B cell (primary cell): Measurements from ENCODE around the gene TEX52.

Experiments
- CTCF ChIP-seq: fragments of 200-600 bp; IDR thresholded peaks from one replicate; pipeline ENCODE4 v1.8.0; 2022; ENCODE audit warnings: antibody characterized with exemption, mild to moderate bottlenecking
- EZH2 ChIP-seq: IDR thresholded peaks from 2 replicates; pipeline ENCODE4 v1.6.1; 2012; ENCODE audit warnings: borderline replicate concordance, low read depth, mild to moderate bottlenecking, moderate library complexity, low read length; ENCODE audit not compliant: insufficient read depth, poor library complexity, severe bottlenecking

DNA sequence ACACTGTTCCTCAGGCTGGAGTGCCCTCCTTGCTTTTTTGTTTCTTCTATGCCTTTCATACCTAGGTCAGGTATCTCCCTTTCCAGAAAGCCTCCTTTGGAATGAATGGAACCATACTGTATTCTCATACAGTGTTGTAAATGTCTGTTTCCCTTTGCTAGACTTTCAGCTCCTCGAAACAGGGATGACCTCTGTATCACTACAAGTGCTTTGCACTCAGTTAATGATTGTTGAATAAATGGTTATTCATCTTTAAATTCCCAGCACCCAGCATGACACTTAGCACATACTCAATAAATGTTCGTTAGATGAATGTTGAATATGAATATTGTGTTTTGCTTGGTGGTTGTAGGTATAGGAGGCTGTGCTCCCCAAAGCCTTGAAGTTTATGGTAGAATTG, 28.0 kb upstream of the TEX52 start:
- TF ChIP-seq EZH2 (no peak), CTCF (no peak)
